Measurements from ENCODE around the gene GXYLT2. TPM values are rescaled to one million over a fixed set of nuclear protein-coding genes. Genes with fewer than 3 reads are reported as not detected.

Gene GXYLT2
- total and polyA plus RNA-seq, 2 donors, result 2.9 to 6.6 TPM

GRCh38 chr3:73026111-73026759, 138.4 kb downstream of the GXYLT2 start:
- Histone ChIP-seq H3K27ac (ENCODE audit: low read depth in 1 of 2, low read length in 1 of 2) (no peak overlapping the region), H3K4me3 (ENCODE audit: low read length in 2 of 2) (no peak overlapping the region), H3K9me3 (ENCODE audit: control insufficient read depth in 2 of 2, insufficient read depth in 1 of 2, low read length in 1 of 2) (no peaks in the 10 kb centered on the region), H3K36me3 (ENCODE audit: control insufficient read depth in 2 of 2, insufficient read depth in 2 of 2, low read length in 1 of 2) (no peaks in the 10 kb centered on the region), H3K4me1 (ENCODE audit: control insufficient read depth in 2 of 2, insufficient read depth in 2 of 2, low read length in 2 of 2) (peaks cover 0 to 3% of the 10 kb centered on the region in 2 donors), H3K27me3 (ENCODE audit: control insufficient read depth in 2 of 2, insufficient read depth in 1 of 2, low read length in 1 of 2) (no peaks in the 10 kb centered on the region)
- no peak for DNase-seq (ENCODE audit: low read depth in 6 of 9, low spot score in 9 of 9)
- WGBS, result 81% methylated on average over 6 of the region's 6 CpGs

Other genes with a start within 250 kb of the GXYLT2 start
- gene SHQ1, start 39.6 kb upstream of the GXYLT2 start, total RNA-seq, result 22.6 TPM
- 17.4 TPM for gene SHQ1, start 39.6 kb upstream of the GXYLT2 start, polyA plus RNA-seq
- 79.7 TPM for gene PPP4R2, start 108.8 kb downstream of the GXYLT2 start, total RNA-seq
- gene PPP4R2, start 108.8 kb downstream of the GXYLT2 start, polyA plus RNA-seq, result 36.6 TPM
- 4.2 TPM for gene EBLN2, start 173.6 kb downstream of the GXYLT2 start, total RNA-seq
- 0.94 TPM for gene EBLN2, start 173.6 kb downstream of the GXYLT2 start, polyA plus RNA-seq

Measured in thymus (tissue), 11 donors.